ENCODE results near the gene LGALS9.

DNA sequence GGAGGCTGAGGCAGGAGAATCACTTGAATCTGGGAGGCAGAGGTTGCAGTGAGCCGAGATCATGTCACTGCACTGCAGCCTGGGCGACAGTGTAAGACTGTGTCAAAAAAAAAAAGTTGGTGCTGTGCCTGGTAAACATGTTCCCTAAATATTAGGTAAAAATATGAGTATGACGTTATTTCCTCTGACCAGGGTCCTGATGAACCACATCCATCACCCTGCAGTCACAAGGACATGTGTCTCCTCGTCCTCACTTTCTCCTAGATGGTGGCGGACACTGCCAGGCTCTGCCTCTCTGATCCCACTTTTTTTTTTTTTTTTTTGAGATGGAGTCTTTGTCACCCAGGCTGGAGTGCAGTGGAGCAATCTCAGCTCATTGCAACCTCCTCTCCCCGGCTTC is 28.7 kb downstream of the LGALS9 start:
- TF ChIP-seq, protein P1, sequence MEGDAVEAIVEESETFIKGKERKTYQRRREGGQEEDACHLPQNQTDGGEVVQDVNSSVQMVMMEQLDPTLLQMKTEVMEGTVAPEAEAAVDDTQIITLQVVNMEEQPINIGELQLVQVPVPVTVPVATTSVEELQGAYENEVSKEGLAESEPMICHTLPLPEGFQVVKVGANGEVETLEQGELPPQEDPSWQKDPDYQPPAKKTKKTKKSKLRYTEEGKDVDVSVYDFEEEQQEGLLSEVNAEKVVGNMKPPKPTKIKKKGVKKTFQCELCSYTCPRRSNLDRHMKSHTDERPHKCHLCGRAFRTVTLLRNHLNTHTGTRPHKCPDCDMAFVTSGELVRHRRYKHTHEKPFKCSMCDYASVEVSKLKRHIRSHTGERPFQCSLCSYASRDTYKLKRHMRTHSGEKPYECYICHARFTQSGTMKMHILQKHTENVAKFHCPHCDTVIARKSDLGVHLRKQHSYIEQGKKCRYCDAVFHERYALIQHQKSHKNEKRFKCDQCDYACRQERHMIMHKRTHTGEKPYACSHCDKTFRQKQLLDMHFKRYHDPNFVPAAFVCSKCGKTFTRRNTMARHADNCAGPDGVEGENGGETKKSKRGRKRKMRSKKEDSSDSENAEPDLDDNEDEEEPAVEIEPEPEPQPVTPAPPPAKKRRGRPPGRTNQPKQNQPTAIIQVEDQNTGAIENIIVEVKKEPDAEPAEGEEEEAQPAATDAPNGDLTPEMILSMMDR (IDR thresholded peaks at IDR 0.05; ENCODE audit: low read depth, low read length), result no peak
- no peak for TF ChIP-seq EZH2phosphoT487 (IDR thresholded peaks at IDR 0.05; ENCODE audit: low read depth)
